ENCODE measurements around the gene STXBP6.

STXBP6 gene

DNA sequence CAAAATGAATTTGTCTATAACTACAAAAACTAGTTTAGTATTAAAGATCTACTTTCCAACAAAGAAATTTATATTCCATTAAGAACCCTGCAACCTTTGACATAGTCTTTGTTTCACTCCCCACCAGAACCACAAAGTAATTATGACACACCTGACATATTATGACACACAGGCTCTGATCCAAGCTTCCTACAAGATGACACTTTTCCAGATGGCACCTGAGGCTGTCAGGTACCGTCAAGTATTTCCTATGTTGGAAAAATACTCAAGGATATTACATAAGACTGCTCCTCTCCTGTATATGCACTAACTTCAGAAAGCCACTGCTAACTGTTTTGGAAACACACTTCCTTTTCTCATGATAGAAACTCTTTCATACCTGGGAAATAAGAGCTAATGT, 38.9 kb downstream of the STXBP6 start:
- no peak for DNase-seq

GRCh38 chr14:25010471-25010870, 39.5 kb downstream of the STXBP6 start:
- no peak for DNase-seq

GRCh38 chr14:25009891-25010290, 40.1 kb downstream of the STXBP6 start:
- DNase-seq = no peak

DNA sequence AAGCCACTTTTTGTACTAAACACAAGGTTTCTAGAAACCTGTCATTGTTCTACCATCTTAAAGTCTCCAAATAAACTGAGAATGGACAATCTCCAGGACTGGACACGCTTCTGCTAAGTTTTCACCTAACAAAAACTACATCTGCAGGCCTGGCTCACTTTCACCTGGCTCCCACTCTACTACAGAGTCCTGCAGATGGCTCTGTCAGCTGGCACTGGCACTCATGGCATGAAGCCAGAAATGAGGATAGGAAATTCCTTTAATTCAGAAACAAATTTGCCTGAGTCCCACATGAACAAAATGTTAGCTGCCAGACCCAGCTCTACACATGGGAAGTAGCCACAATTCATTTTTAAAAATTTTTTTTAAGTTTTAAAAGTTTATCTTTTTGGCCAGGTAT, 42.1 kb downstream of the STXBP6 start:
- DNase-seq = no peak

DNA sequence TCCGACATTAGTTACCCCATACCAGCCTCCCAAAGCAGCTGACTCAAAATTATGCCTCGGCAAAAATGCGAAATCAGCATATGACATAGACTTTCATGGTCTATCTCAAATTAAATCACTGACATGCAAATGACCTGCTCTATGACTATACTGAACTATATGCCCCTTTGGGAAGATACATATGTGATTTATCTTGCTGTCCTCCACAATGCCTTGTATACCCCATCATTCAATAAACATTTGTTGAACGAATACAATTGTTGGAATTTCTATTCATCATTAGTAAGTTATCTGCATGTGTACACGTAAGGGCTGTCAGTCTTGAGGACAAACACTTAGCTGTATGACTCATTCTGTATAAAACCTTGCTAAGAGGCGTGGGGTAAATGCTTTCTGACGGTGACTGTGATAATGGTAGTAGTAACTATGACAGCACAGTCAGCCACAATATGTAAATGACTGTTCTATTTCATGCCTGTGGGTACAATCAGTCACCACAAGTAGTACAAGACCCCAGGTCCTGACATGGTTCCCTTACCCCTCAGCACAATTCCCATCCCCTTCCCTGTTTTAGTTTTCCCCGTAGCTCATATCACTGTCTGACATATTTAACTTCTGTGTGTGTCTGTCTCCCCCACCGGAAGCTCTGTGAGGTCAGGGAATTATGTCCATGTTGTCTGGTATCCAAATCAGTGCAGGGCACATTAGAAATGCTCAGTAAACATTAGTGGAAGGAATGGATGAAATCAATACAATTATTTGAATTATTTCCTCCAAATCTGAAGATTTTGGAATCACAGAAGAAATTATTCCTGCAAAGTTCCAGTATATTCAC, 42.8 kb downstream of the STXBP6 start:
- no peak for DNase-seq

DNA sequence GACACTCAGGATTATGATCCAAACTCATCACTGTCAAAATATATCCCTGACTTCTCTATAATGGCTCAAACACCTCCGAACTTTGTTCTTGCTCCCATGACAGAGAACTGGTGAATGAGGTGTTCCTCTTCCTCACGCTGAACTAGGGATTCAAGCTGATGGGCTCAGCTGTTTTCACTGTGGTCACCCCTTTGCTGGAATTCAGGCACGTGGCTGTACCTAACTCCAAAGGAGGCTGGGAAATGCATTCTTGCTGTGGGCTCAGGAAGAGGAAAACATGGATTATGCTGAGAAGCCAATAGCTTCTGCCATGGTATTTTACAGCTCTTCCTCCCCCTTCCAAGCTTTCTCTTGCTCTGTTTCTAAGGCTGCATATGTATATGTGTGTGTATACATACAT, 43.9 kb downstream of the STXBP6 start:
- no peak for DNase-seq

DNA sequence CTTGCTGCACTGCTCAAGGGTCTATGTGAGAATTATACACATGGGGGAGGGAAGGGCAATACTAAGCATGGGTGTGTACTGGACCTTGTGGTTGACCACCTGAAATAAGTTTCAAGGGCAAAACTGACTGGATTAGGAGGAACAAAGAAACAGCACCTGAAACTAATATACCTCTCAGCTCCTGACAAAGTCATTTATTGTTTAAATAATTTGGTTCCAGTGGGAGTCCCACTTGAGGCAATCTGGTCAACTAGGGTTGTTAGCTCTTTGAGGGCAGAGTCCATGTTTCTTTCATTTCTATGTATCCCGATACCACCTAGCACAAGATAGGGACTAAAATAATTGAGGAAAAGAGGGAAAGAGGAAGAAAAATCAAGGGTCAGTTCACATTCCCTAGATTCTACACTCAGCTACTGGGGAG, 45.5 kb downstream of the STXBP6 start:
- DNase-seq = no peak

DNA sequence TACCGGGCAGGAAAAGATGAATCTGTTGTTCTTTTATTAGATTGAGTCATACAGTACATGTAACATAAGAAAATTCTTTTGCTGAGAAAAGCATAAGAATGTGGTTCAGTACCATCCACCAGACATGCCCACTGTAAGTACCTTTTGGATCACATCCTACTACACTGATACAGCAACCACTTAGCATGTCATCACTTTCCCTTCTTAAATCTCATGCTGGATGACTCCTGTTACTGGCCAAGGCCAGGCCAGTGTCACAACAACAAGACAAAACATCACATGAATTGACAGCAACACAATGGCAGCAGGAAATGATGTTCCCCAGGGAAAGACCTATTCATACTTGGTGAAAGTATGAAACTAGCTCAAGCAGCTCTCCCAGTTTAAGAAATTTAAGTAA, 46.4 kb downstream of the STXBP6 start:
- no peak for DNase-seq

DNA sequence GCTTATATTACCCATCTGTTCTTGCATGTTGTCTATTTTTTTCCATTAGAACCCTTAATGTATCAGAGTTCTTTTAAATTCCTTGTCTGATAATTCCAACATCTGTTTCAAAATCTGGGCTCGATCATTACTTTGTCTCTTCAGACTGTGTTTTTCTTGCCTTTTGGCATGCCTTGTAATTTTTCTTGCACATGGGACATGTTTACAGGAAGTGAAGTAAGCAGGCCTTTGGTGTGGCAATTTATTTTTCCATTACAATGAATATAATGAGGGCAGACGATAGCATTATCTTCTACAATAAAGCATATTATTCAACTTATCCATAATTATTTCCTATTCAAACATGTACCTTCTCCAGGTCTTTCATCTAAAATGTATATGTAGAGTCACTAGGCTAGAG, 48.3 kb downstream of the STXBP6 start:
- DNase-seq = no peak

GRCh38 chr14:25001156-25001555, 48.8 kb downstream of the STXBP6 start:
- no peak for DNase-seq

DNA sequence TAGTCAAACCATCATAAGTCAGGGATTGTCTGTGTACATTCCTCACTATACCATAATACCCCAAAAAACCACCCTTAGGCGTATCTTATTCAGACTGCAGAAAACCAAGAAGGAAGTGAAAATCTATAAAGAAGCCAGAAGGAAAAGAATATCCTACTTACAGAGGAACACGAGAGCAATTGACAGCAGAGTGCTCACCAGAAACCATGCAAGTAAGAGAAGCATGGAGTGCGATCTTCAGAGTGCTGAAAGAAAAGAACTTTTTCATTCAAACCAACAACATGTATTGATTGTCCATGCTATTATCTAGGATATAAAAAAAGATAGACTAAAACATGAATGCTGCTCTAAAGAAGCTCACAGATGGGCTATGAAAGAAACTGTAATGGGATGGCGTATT, 50.8 kb downstream of the STXBP6 start:
- DNase-seq = no peak

GRCh38 chr14:24996930-24997725, 52.8 kb downstream of the STXBP6 start:
- DNase-seq = no peak

- no peak for DNase-seq
These were observed 54.9 kb downstream of the STXBP6 start for GRCh38 chr14:24995016-24995415.

DNA sequence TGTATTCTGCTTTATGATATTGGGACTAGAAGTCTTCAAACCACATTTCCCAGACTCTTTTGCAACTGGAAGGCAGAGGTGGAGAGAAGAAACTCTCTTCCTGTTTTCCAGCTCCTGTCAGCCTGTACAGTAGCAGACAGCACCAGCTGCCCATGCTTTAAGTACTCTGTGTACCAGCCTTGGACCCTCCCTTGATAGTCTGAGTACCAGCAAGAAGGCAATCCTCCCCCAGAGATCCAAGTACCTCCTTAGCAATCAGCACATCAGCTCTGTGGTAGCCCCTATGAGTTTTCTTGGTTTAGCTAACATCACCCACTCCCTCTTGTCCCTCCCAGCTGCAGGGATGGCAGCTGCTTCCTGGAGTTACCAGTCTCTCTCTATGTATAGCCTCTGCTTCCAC, 56.3 kb downstream of the STXBP6 start:
- DNase-seq = no peak

GRCh38 chr14:24992624-24993360, 57.2 kb downstream of the STXBP6 start:
- no peak for DNase-seq

- no peak for DNase-seq
These were observed 58.1 kb downstream of the STXBP6 start for GRCh38 chr14:24991821-24992220.

DNA sequence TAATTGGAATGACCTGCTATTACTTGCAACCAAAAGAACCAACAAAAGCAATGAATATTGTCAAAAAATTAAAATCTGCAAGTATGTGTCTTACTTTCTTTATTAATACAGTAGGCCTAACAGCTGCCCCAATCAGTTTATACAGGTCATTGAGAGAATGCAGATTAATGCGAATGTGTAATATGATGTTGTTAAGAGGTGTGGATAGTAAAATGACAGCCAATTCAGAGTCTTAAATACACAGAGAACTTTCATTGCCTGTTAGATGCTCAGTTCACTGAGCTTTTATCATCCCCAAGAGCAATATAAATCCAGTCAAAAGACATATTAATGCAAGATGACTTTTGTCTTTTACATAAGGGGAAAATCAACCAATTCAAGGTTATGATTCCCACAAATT, 58.7 kb downstream of the STXBP6 start:
- DNase-seq = no peak

GRCh38 chr14:24990773-24991172, 59.2 kb downstream of the STXBP6 start:
- DNase-seq = no peak

DNA sequence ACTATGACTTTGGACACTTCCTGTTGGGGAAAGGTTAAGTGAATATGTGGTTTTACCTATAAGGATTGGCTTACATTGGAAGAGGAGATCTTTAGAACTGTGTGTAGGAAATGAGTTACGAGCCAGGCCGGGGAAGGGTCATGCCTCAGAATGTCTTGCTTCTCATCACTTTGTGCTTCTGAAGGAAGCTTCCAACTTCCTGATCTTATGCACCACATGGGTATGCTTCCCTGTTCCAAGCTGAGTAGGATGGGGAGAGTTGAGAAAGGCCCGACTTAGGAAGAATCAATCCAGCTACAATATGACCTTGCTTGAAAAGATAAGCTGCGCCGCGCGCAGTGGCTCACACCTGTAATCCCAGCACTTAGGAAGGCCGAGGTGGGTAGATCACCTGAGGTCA, 59.9 kb downstream of the STXBP6 start:
- no peak for DNase-seq

- DNase-seq = no peak
These were observed 61.2 kb downstream of the STXBP6 start for GRCh38 chr14:24988760-24989159.

- no peak for DNase-seq
These were observed 63.6 kb downstream of the STXBP6 start for GRCh38 chr14:24986206-24986893.

- DNase-seq = no peak
These were observed 64.9 kb downstream of the STXBP6 start for GRCh38 chr14:24984846-24985589.
